C4-2B (cell line): ENCODE results near the gene C6orf163.

Source experiments
- CTCF ChIP-seq: fragments of 450-650 bp; conservative IDR thresholded peaks from 2 replicates; pipeline ENCODE4 v1.5.1; 2017; ENCODE audit warnings: mild to moderate bottlenecking
- ZFX ChIP-seq: fragments of 450-650 bp; IDR thresholded peaks from 2 replicates; pipeline ENCODE4 v1.6.1; 2017

- TF ChIP-seq CTCF (no peak), ZFX (no peak)
These were observed 20.1 kb downstream of the C6orf163 start for GRCh38 chr6:87364602-87365252.
